Activated CD4-positive, alpha-beta memory T cell treated with anti-CD3 and anti-CD28 coated beads, Interleukin-2, amount 10 ng/mL, durations not matched to agents 7 days and 5 days (primary cell): Measurements from ENCODE around the gene SPRN. TPM values are rescaled to one million over a fixed set of nuclear protein-coding genes. Genes with fewer than 3 reads are reported as not detected.
"Not testable (repeated sequence)": the region's sequence is repeated elsewhere in the genome, so short reads cannot be mapped to it uniquely, and the experiment has no call there.

ENCODE experiments used
- CTCF ChIA-PET: fragments of 350-600 bp; sonication (Branson Sonifier 250); formaldehyde crosslinking; loops from one replicate; lab custom pipeline; 2021; ENCODE audit warnings: antibody characterized with exemption, inconsistent platforms; lab: Charles Lee
- POLR2A ChIA-PET: fragments of 350-600 bp; sonication (Branson Sonifier 250); formaldehyde crosslinking; loops from one replicate; lab custom pipeline; 2021; ENCODE audit warnings: antibody characterized with exemption; lab: Charles Lee
- DNase-seq: peaks from one replicate; pipeline ENCODE4 v3.0.0-alpha.2; 2020
- H3K27ac Mint-ChIP-seq: one replicate; pipeline ENCODE4 v1.8.0; 2021; ENCODE audit warnings: mild to moderate bottlenecking, mixed read lengths
- H3K27me3 Mint-ChIP-seq: one replicate; pipeline ENCODE4 v1.8.0; 2021; ENCODE audit warnings: mixed read lengths
- H3K36me3 Mint-ChIP-seq: one replicate; pipeline ENCODE4 v1.8.0; 2021; ENCODE audit warnings: low read depth, mixed read lengths
- H3K4me1 Mint-ChIP-seq: one replicate; pipeline ENCODE4 v1.8.0; 2021; ENCODE audit warnings: mixed read lengths
- H3K4me3 Mint-ChIP-seq: one replicate; pipeline ENCODE4 v1.8.0; 2021; ENCODE audit warnings: mild to moderate bottlenecking, mixed read lengths
- H3K9me3 Mint-ChIP-seq: one replicate; pipeline ENCODE4 v1.8.0; 2021; ENCODE audit warnings: mixed read lengths
- total RNA-seq, 2 experiments: library from RNA; stranded (reverse); gene quantifications; one replicate each; pipeline ENCODE4 v1.2.3, GENCODE V29; 2021

SPRN gene
- total RNA-seq, 2 experiments from 2014 or later: not detected

DNA sequence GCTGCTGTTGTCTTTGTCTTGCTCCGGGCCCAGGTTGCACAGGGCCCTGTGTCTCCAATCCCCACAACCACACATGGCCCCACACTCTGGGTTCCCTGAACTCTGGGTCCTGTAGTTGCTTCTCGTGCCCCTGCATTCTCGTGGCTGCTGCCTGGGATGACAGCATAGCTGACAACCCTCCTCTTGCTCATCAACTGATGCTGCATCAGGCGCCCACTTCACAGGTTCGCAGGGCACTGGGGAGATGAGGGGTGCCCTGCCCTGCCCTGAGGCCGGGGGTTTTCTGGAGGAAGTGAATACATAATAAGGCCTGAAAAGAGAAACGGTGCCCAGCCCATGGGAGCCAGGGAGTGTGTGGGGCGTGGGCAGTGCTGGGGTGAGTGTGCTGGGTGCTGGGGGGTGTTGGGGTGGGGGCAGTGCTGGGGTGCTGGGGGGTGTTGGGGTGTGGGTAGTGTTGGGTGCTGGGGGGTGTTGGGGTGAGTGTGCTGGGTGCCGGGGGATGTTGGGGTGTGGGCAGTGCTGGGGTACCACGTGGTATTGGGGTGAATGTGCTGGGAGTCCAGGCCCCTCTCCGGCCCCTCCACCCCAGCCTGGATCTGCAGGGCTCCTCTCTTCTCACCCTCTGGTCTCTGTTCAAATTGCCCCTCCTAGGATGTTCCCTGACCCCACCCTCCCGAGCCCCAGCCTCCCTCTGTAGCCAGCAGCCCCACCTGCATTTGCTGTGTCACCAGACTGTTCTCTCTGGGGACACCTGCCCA is 32.5 kb downstream of the SPRN start:
- Mint-ChIP-seq H3K9me3 (no peaks in the 10 kb centered on the region), H3K27me3 (no peaks in the 10 kb centered on the region), H3K4me3 (peak overlapping the region; percentile 7), H3K27ac (peak overlapping the region; percentile 98), H3K4me1 (peaks cover 70% of the 10 kb centered on the region), H3K36me3 (peaks cover 18% of the 10 kb centered on the region)
- ChIA-PET CTCF (interaction anchor here (0.9 to 1.3 kb wide), 4 partner anchors 9 to 62 kb away, joined by 3 to 4 read pairs (median 4); no protein-coding TSS in a partner anchor), POLR2A (interaction anchor here (1.3 to 5.7 kb wide), 4 partner anchors 13 to 84 kb away, joined by 3 to 68 read pairs (median 6); partner anchors contain the start of genes ECHS1 and PAOX)
- no peak for DNase-seq

DNA sequence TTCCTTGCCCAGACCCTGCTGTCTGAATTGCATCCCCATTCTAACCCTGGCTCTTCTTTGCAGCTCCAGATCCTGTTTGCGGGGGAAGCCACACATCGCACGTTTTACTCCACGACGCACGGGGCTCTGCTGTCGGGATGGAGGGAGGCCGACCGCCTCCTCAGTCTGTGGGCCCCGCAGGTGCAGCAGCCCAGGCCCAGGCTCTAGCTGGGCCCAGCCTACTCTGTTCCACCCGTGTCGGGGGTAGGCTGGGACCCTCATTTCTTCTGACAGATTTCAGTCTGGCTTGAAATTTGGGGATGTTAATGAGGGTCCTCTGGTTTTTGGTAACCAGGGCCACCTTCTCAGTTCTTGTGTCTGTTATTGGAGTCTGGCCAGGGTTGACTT is 33.2 kb downstream of the SPRN start:
- no peaks in the 10 kb centered on the region for H3K27me3 Mint-ChIP-seq
- peaks cover 13% of the 10 kb centered on the region for H3K36me3 Mint-ChIP-seq
- ChIA-PET POLR2A (interaction anchor here (1.2 to 5.7 kb wide), 5 partner anchors 10 to 84 kb away, joined by 3 to 68 read pairs (median 8); partner anchors contain the start of genes ECHS1 and PAOX), CTCF (interaction anchor here (0.9 to 1.3 kb wide), 3 partner anchors 10 to 62 kb away, joined by 3 to 4 read pairs (median 4); no protein-coding TSS in a partner anchor)
- H3K4me1 Mint-ChIP-seq: peaks cover 65% of the 10 kb centered on the region
- peak overlapping the region; percentile 98 for H3K27ac Mint-ChIP-seq
- DNase-seq: no peak
- H3K4me3 Mint-ChIP-seq: peak overlapping the region; percentile 47
- no peaks in the 10 kb centered on the region for H3K9me3 Mint-ChIP-seq

DNA sequence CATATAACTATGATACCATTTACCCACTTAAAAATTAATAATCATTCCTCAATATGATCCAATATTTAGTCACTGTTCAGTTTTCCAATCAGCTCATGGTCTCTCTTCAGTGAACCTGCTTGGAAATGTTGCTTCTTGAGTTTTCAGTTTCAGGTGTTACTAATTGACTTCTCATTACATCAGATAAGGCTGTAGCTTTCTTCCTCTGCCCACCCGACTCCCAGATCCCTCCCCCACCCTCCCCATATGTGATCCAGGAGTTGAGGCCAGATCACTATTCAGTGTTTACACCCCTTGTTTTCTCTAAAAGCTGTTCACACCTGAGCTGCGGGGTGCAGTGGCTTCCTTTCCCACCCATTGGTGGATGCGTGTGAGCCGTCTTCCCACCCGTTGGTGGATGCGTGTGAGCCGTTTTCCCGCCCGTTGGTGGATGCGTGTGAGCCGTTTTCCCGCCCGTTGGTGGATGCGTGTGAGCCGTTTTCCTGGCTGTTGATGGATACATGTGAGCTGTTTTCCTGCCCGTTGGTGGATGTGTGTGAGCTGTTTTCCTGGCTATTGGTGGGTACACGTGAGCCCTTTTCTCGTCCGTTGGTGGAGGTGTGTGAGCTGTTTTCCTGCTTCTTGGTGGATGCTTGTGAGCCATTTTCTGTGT is 33.7 kb downstream of the SPRN start:
- H3K36me3 Mint-ChIP-seq: peaks cover 12% of the 10 kb centered on the region
- peaks cover 62% of the 10 kb centered on the region for H3K4me1 Mint-ChIP-seq
- no peaks in the 10 kb centered on the region for H3K27me3 Mint-ChIP-seq
- peak overlapping the region; percentile 98 for H3K27ac Mint-ChIP-seq
- CTCF ChIA-PET: interaction anchor here (0.6 to 3.2 kb wide), 6 partner anchors 11 to 61 kb away, joined by 3 to 18 read pairs (median 4); partner anchors contain the start of gene ECHS1
- no peak for DNase-seq
- POLR2A ChIA-PET: interaction anchor here (0.6 to 5.7 kb wide), 15 partner anchors 8 to 132 kb away, joined by 3 to 68 read pairs (median 5); partner anchors contain the start of genes ECHS1 and PAOX
- no peaks in the 10 kb centered on the region for H3K9me3 Mint-ChIP-seq
- peak overlapping the region; percentile 70 for H3K4me3 Mint-ChIP-seq

DNA sequence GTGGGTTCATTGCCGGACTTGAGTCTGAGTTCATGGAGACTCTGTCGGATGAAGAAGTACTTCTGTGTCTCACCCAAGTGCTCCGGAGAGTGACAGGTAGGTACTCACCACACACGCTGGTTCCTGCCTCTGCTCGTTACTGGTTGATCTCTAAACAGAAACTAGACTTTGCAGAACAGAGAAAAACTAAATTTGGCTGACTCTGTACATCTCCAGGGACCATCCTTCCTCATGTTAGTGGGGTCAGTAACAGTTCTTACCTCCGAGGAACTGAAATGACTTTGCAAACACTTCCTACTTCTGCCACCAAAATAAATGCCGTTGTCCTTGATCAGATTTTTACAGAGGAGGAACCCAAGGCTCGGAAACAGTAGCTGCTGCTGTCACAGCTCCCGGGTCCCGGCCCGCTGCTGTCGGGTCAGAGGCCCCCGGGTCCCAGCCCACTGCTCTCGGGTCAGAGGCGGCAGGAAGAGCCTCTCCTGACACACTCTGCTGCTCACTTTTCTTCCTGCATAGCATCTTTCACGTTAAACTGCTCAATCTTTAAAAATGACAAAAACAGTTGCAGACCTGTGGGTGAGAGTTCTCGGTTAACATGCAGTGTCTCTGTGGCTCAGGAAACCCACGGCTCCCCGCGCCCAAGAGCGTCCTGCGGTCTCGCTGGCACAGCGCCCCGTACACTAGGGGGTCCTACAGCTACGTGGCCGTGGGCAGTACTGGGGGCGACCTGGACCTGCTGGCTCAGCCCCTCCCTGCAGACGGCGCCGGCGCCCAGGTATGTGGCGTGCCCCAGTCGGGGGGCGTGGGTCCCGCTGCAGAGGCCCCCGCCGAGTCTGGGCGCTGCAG is 35.2 kb downstream of the SPRN start:
- POLR2A ChIA-PET: interaction anchor here (0.7 to 5.7 kb wide), 13 partner anchors 10 to 131 kb away, joined by 3 to 68 read pairs (median 5); partner anchors contain the start of genes ECHS1, FUOM and PAOX
- H3K9me3 Mint-ChIP-seq: no peaks in the 10 kb centered on the region
- H3K27ac Mint-ChIP-seq: peak overlapping the region; percentile 98
- peaks cover 3% of the 10 kb centered on the region for H3K36me3 Mint-ChIP-seq
- CTCF ChIA-PET: interaction anchor here (1.5 to 3.2 kb wide), 3 partner anchors 11 to 81 kb away, joined by 4 to 18 read pairs (median 4); no protein-coding TSS in a partner anchor
- H3K4me1 Mint-ChIP-seq: peaks cover 49% of the 10 kb centered on the region
- peak; percentile 68 for DNase-seq
- peak overlapping the region; percentile 70 for H3K4me3 Mint-ChIP-seq
- no peaks in the 10 kb centered on the region for H3K27me3 Mint-ChIP-seq

DNA sequence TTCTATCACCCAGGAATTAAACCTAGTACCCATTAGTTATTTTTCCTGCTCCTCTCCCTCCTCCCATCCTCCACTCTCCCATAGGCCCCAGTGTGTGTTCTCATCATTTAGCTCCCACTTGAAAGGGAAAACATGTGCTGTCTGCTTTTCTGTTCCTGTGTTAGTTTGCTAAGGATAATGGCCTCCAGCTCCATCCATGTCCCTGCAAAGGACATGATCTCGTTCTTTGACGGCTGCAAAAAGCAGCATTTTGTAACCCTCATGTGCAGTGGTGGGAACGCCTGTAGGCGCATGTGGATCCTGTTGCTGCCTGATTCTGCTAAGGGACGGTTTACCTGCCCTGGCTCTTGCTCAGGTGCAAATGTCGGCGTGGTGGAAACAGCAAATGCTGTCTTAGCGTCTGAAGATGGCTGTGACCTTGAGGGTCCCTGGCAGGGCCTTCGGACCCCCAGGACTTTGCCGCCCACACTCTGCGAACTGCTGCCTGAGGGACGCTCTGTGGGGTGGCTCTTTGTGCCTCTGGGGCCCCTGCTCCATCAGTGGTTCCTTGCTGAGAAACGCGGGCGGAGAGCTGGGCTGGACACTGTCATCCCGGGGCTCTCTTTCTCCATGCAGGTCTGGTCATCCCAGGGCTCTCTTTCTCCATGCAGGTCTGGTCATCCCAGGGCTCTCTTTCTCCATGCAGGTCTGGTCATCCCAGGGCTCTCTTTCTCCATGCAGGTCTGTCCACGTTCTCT is 36.0 kb downstream of the SPRN start:
- peaks cover 3% of the 10 kb centered on the region for H3K36me3 Mint-ChIP-seq
- no peaks in the 10 kb centered on the region for H3K9me3 Mint-ChIP-seq
- H3K27ac Mint-ChIP-seq: peak overlapping the region; percentile 98
- DNase-seq: no peak
- ChIA-PET CTCF (interaction anchor here (0.9 to 3.2 kb wide), 5 partner anchors 10 to 132 kb away, joined by 3 to 18 read pairs (median 4); no protein-coding TSS in a partner anchor), POLR2A (interaction anchor here (1.8 to 5.7 kb wide), 8 partner anchors 9 to 130 kb away, joined by 5 to 68 read pairs (median 8); partner anchors contain the start of genes ECHS1 and PAOX)
- peaks cover 47% of the 10 kb centered on the region for H3K4me1 Mint-ChIP-seq
- no peaks in the 10 kb centered on the region for H3K27me3 Mint-ChIP-seq
- peak overlapping the region; percentile 70 for H3K4me3 Mint-ChIP-seq

DNA sequence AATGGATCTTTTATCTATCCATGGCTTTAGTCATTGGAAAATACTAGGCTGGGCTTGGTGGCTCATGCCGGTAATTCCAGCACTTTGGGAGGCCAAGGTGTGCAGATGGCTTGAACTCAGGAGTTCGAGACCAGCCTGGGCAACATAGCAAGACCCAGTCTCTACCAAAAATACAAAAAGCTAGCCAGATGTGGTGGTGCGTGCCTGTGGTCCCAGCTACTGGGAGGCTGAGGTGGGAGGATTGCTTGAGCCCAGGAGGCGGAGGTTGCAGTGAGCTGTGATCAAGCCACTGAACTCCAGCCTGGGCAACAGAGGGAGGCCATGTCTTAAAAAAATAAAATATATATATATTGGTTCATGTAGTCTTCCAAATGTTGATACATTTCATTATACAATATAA is 37.5 kb downstream of the SPRN start:
- DNase-seq, H3K4me3 Mint-ChIP-seq, H3K27ac Mint-ChIP-seq, H3K36me3 Mint-ChIP-seq, H3K9me3 Mint-ChIP-seq, H3K27me3 Mint-ChIP-seq: not testable (repeated sequence)
- peaks cover 38% of the 10 kb centered on the region for H3K4me1 Mint-ChIP-seq
- CTCF ChIA-PET: interaction anchor here (0.9 to 2.0 kb wide), 2 partner anchors 9 to 133 kb away, joined by 3 to 5 read pairs; no protein-coding TSS in a partner anchor
- POLR2A ChIA-PET: interaction anchor here (1.1 kb wide), 1 partner anchor 14 kb away, joined by 3 read pairs; the partner anchor contains the start of gene ECHS1

DNA sequence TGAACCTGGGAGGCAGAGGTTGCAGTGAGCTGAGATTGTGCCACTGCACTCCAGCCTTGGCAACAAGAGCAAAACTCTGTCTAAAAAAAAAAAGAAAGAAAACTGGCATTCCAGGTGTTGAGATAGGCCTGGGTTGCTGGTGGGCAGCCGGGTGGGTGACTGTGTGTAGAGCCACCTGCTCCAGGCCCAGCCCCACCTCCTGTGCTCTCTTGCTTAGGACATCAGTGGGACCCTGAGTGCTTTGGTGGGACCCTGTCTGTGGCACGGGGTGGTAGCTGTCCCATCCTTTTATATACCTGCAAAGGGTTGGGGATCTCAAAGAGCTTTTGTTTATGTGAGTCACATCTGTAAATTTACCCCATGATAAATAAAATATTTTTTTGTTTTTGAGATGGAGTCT is 39.2 kb downstream of the SPRN start:
- H3K4me1 Mint-ChIP-seq: peaks cover 22% of the 10 kb centered on the region
- CTCF ChIA-PET: no interaction called here
- no peak overlapping the region for H3K27ac Mint-ChIP-seq
- no peak overlapping the region for H3K4me3 Mint-ChIP-seq
- DNase-seq: no peak
- H3K36me3 Mint-ChIP-seq: no peaks in the 10 kb centered on the region
- H3K27me3 Mint-ChIP-seq: no peaks in the 10 kb centered on the region
- POLR2A ChIA-PET: no interaction called here
- no peaks in the 10 kb centered on the region for H3K9me3 Mint-ChIP-seq

DNA sequence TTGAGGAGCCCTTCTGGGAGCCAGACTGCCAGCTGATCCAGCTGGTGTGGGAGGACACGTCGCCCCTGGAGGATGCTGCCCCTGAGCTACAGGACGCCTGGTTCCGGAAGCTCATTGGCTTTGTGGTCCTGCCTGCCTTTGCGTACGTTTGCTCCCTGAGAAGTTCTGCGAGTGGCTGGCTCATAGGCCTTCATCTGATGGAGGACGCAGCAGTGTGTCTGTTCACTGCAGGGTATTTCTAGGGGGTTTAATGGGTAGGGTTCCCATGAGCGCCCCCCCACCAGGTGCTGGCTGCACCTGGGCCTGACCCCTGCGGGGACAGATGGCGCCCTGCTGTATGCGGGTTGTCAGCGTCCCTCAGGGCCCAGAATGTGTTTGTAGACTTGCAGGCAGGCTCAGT is 40.4 kb downstream of the SPRN start:
- POLR2A ChIA-PET: no interaction called here
- H3K4me1 Mint-ChIP-seq: peaks cover 15% of the 10 kb centered on the region
- no peak overlapping the region for H3K4me3 Mint-ChIP-seq
- no peak overlapping the region for H3K27ac Mint-ChIP-seq
- H3K36me3 Mint-ChIP-seq: no peaks in the 10 kb centered on the region
- H3K27me3 Mint-ChIP-seq: no peaks in the 10 kb centered on the region
- no peak for DNase-seq
- no peaks in the 10 kb centered on the region for H3K9me3 Mint-ChIP-seq
- CTCF ChIA-PET: no interaction called here

DNA sequence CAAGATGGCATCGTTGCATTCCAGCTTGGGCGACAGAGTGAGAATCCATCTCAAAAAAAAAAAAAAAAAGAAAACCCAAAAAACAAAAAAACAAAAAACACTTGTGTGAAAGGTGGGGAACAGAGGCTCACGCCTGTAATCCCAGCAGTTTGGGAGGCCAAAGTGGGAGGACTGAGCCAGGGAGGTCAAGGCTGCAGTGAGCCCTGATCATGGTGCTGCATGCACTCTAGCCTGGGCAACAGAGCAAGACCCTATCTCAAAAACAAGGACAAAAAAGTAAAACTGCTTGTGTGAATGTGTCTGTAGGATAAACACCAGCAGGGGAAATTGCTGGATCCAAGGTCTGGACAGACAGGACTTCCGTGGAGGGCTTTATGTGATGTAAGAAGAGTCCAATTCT is 40.9 kb downstream of the SPRN start:
- peaks cover 10% of the 10 kb centered on the region for H3K4me1 Mint-ChIP-seq
- CTCF ChIA-PET: no interaction called here
- H3K27me3 Mint-ChIP-seq: no peaks in the 10 kb centered on the region
- no peak for DNase-seq
- no peak overlapping the region for H3K27ac Mint-ChIP-seq
- H3K9me3 Mint-ChIP-seq: no peaks in the 10 kb centered on the region
- POLR2A ChIA-PET: no interaction called here
- H3K4me3 Mint-ChIP-seq: no peak overlapping the region
- H3K36me3 Mint-ChIP-seq: no peaks in the 10 kb centered on the region

DNA sequence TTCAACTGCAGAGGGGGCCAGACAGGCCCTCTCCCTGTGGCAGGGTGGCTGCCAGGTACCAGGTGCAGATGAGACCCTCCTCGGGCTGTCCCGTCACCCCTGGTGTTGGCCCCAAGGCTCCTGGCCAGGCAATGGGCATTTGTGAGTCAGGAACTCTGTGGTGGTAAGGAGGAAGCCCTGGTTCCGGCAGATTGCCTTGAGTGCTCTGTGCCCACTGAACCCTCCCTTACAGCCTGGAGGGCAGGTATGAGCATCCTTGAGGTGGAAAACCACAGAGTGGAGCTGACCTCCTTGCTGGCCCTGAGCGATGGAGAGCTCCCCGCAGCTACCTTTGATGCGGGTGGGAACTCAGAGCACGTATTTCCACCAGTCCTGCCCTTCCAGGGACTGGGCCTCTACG is 43.4 kb downstream of the SPRN start:
- Mint-ChIP-seq H3K9me3 (no peaks in the 10 kb centered on the region), H3K4me1 (peaks cover 9% of the 10 kb centered on the region), H3K27me3 (peaks cover 2% of the 10 kb centered on the region), H3K27ac (no peak overlapping the region), H3K4me3 (no peak overlapping the region), H3K36me3 (no peaks in the 10 kb centered on the region)
- POLR2A ChIA-PET: interaction anchor here (6.2 kb wide), 1 partner anchor 10 kb away, joined by 68 read pairs; no protein-coding TSS in a partner anchor
- CTCF ChIA-PET: no interaction called here
- DNase-seq: no peak

DNA sequence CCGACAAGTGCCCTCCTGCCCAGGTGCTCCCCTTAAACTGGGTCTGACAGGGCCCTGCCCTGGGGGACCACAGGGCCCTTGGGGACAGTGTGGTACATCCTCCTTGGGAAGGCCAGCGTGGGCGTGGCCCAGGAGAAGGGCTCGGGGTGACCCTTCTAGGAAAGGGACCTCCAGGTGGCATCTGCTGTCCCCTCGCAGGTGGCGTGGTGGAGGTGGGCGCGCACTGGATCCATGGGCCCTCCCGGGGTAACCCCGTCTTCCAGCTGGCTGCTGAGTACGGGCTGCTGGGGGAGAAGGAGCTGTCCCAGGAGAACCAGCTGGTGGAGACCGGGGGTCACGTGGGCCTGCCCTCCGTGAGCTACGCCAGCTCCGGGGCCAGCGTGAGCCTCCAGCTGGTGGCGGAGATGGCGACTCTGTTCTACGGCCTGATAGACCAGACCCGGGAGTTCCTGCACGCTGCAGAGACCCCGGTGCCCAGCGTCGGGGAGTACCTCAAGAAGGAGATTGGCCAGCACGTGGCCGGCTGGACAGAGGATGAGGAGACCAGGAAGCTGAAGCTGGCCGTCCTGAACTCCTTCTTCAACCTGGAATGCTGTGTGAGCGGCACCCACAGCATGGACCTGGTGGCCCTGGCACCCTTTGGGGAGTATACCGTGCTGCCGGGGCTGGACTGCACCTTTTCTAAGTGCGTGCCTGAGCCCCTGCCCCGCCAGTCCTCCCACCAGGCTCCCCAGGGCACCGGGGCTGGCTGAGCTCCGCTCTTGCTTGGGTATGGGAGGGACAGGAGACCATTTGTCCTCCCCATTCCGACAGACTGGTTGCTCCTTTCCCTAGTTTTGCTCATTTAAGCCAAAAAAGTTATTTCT is 44.4 kb downstream of the SPRN start:
- H3K36me3 Mint-ChIP-seq: no peaks in the 10 kb centered on the region
- DNase-seq: no peak
- no peaks in the 10 kb centered on the region for H3K9me3 Mint-ChIP-seq
- peaks cover 9% of the 10 kb centered on the region for H3K4me1 Mint-ChIP-seq
- ChIA-PET POLR2A (interaction anchor here (6.2 kb wide), 1 partner anchor 11 kb away, joined by 68 read pairs; no protein-coding TSS in a partner anchor), CTCF (interaction anchor here (0.8 kb wide), 1 partner anchor 50 kb away, joined by 3 read pairs; no protein-coding TSS in a partner anchor)
- peaks cover 7% of the 10 kb centered on the region for H3K27me3 Mint-ChIP-seq
- peak overlapping the region; percentile 63 for H3K4me3 Mint-ChIP-seq
- no peak overlapping the region for H3K27ac Mint-ChIP-seq
